ENCODE data around the gene DOCK9.

Gene DOCK9

GRCh38 chr13:98997011-98997730, 19.3 kb upstream of the DOCK9 start:
- DNase-seq = no peak

DNA sequence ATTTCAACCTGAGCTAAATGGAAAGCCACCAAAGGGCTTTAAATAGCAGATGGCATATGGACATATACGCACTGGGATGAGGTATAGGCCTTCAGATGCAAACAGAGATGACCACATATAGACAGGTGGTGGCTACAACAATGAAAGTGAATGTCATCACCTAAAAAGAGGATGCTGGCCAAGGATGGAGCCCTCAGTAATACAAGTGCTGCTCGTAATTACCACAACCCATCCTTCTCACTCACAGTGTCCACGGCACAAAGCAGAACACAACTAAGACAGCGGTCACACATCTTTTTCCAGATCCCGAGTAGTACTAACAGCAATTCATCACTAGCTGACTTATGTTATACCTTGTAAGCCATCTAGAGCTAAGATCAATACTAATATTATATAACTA, 18.2 kb upstream of the DOCK9 start:
- DNase-seq = no peak

GRCh38 chr13:98994896-98995295, 17.0 kb upstream of the DOCK9 start:
- DNase-seq = peak; percentile 47

- DNase-seq = no peak
These were observed 16.2 kb upstream of the DOCK9 start for GRCh38 chr13:98994080-98994479.

DNA sequence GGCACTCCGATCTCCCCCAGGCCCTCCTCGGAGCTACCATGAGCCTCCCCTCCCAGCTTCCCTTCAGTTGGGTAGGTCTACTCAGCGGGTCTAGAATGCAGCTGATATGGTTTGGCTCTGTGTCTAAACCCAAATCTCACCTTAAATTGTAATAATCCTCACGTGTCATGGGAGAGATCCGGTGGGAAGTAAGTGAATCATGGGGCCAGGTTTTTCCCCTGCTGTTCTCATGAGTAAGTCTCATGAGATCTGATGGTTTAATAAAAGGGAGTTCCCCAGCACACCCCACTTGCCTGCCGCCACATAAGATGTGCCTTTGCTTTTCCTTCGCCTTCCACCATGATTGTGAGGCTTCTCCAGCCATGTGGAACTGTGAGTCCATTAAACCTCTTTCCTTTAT, 14.5 kb upstream of the DOCK9 start:
- DNase-seq = no peak

DNA sequence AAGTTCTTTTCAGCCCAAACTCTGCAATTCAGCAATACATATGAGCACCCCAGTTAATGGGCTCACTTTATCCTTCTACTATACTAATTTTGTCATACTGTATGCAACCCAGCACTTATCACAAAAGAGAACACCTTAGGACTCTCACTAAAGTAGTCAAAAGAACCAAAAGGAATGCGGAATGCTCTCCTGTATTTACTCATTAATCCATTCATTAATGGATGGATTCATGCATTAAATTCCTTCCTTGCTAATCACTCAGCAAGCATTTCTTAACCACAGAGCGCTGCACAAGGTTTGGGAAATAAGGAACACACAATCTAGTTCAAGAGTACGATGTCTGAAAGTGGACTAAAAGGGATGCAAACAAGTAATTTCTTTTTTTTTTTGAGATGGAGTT, 12.8 kb upstream of the DOCK9 start:
- DNase-seq = no peak

- no peak for DNase-seq
These were observed 11.8 kb upstream of the DOCK9 start for GRCh38 chr13:98989469-98990235.

DNA sequence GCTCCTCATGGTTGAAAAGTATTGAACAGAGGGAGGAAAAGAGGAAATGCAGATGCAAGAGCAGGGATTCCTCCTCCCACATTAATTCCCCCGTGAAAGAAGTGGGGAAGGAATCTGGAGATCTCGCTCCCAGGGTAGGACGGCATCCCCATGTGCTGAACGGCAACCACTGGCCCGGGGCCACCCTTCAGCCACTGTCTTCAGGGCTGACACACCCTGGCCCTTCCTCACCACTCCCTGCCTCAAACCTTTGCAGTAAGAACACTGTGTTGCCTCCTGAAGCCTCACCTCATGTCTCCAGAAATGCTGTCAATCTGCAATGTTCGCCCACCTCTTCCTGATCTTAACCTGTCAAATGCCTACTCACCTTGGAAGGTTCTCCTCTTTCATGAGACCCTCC, 10.9 kb upstream of the DOCK9 start:
- DNase-seq = no peak

GRCh38 chr13:98988277-98988676, 10.4 kb upstream of the DOCK9 start:
- DNase-seq = no peak

DNA sequence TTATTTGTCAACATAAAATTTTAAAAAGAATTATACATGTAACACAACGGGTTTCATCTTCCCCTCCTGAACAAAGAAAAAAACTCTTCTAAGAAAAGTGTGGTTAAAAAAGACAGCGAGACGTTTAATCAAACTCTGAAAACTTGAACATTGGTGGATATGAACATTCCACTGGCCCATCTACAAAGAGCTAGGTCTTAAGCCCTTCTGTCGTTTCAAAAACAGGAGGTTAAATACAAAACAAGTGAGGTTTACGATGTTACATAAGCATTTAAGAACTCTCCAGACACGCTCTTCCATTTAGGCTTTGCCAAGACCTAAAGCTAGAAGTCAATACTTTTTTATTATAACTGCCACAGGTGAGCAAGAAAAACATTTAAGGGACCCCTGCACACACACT, 9.4 kb upstream of the DOCK9 start:
- no peak for DNase-seq

DNA sequence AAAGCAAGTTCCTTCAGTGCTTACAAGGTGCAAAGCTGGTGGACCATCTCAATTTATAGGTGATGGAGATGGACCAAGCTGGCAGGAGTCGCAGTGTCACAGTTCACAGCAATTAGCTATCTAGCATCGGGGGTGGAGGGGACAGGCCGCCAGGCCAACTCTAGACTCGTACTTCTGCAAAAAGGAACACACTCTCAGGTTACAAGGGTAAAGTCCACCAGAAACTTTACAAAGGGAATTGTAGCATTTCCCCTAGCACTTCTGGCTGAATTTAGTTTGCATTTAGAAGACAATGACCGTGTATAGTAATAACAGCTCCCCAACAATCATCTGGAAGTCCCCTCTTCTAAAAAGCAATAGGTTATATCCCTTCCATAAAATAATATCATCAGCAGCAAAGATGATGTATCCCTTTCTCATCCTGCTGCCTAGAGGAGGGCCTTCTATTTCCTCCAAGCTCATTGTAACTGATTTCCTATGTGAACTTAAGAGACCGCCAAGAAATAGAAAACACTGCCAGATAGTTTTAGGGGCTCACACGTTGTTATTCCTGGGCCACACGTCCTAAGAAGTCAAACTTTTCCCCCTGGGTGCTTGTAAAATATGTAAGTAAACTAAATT, 8.5 kb upstream of the DOCK9 start:
- DNase-seq = no peak

DNA sequence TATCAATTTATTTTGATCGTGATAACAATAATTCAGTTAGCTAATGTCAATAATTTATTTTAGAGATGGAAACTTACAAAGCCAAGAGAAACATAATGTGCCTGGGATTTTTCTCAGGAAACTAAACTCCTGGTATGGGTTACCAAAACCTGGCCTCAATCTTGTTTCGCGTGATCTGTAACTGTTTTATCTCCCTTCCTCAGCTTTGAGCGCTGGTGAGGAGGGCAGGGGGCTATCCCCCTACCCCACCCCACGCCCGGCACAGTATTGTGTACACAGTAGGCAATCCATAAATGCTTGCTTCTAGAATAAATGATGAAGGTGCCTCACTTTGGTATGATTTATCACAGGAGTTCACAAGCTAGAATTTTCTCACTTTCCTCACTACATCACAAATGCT, 7.7 kb upstream of the DOCK9 start:
- no peak for DNase-seq

GRCh38 chr13:98984983-98985382, 7.1 kb upstream of the DOCK9 start:
- no peak for DNase-seq

- DNase-seq = no peak
These were observed 6.3 kb upstream of the DOCK9 start for GRCh38 chr13:98984118-98984517.

DNA sequence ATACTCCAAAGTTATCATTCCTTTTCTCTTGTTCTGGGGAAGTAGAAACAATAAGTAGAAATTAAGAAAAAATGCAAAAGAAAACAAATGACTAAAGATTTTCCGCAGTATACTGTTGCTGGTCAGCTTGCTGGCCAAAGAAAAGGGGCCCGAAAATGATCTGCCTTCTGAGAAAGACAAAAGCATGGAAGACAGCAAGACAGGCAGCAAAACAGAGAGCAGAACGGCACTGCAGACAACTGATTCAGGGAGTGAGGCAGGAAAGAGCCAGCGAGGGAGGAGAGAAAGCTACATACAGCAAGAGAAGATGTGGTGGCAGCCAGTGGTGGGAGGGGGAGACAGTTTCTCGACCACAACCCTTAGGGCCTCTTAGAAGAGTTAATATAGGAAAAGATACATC, 5.3 kb upstream of the DOCK9 start:
- DNase-seq = no peak

- no peak for DNase-seq
These were observed 3.7 kb upstream of the DOCK9 start for GRCh38 chr13:98981369-98982080.

DNA sequence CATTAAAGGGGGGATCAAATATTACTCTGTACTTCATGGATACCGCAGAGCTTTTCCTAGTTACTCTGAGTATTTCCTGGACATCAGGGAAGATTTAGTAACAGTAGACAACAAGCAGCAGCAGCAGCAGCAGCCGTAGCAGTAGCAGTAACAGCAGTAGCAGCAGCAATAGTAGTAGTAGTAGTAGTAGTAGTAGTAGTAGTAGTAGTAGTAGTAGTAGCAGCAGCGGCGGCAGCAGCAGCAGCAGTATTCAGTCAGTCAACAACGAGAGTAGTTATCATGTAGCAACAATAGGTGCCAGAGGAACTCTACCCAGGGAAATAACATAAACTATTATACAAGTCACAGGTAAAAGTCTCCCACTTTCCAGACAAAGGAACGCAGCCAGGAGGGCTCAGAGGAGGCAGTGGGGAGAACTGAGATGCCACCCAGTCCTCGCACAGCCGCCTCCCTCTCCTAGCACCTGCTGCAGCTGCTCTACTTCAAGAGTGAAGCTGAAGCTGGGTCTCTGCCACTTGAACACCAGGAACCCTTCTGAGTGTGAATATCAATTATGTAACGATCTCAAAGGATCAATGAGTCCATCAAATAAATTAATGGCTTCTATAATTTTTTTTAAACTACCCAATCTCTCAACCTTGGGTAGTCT, 1.3 kb upstream of the DOCK9 start:
- peak; percentile 65 for DNase-seq

GRCh38 chr13:98978280-98978679, 416 bp upstream of the DOCK9 start:
- no peak for DNase-seq

GRCh38 chr13:98976941-98977340, 923 bp downstream of the DOCK9 start:
- no peak for DNase-seq

DNA sequence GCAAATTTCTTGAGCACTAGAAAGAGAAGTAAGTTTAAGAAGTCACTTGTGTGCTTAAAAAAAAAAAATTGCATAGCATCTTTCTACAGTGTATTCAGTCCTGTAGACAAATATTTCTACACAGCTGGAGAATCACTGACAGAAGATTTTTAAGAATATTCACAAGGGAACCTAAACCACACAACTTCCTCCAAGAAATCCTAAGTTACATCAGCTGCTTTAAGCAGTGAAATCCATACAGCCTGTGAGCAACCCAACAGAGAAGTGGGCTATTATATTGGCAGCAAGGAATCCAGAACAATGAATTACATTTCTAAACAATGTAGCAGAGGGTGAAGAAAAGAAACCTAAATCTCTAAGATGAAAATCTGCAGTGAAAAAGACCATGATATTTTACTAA, 1.5 kb downstream of the DOCK9 start:
- DNase-seq = no peak

- peak; percentile 28 for DNase-seq
These were observed 2.0 kb downstream of the DOCK9 start for GRCh38 chr13:98975822-98976261.

- DNase-seq = no peak
These were observed 3.8 kb downstream of the DOCK9 start for GRCh38 chr13:98974053-98974452.

DNA sequence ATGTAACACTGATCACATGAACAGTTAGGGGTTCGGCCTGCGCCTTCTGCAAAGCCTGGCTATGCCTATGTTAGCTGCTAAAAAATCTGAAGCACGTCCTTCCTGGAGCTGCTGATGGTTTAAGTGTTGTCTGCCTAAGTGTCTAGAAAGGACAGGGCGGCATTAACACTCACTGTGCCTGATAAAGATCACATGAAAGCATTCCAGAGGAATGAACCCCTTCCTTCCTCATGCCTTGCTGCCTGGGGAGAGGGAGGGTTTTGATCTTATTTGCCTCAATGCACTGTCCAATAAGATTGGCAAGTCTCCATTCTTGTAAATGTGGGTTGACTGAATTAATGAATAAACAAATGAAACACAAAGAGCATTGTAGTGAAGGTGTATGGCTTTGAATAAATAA, 5.2 kb downstream of the DOCK9 start:
- DNase-seq = no peak
